Measurements from ENCODE around the gene SNX3. TPM values are rescaled to one million over a fixed set of nuclear protein-coding genes. Genes with fewer than 3 reads are reported as not detected.
"Not testable (repeated sequence)": the region's sequence is repeated elsewhere in the genome, so short reads cannot be mapped to it uniquely, and the experiment has no call there.

The SNX3 gene
- total RNA-seq, 2 experiments from 2014 or later = 39.8 to 40.8 TPM

DNA sequence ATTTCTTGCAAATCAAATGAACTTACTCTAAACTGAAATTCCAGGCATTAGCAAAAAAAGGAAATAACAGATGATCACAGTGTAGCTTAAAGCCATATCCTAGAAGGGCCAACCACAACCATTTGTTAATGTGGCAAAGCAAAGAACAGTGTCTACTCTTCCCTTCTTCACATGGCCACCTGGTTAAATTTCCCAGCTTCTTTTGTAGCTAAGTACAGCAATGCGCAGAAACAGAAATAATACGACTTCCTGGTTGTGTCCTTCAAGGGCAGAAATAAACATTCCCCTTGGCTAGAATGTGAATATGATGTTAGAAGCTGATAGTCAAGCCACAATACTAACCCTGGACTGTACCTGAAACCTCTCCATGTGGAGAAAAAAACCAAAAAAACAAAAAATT, 9.6 kb downstream of the SNX3 start:
- no peak overlapping the region for H3K27ac Mint-ChIP-seq
- POLR2A ChIA-PET = interaction anchor here (1.0 to 2.6 kb wide), 2 partner anchors 10 to 14 kb away, joined by 3 to 16 read pairs; partner anchors contain the start of gene SNX3

DNA sequence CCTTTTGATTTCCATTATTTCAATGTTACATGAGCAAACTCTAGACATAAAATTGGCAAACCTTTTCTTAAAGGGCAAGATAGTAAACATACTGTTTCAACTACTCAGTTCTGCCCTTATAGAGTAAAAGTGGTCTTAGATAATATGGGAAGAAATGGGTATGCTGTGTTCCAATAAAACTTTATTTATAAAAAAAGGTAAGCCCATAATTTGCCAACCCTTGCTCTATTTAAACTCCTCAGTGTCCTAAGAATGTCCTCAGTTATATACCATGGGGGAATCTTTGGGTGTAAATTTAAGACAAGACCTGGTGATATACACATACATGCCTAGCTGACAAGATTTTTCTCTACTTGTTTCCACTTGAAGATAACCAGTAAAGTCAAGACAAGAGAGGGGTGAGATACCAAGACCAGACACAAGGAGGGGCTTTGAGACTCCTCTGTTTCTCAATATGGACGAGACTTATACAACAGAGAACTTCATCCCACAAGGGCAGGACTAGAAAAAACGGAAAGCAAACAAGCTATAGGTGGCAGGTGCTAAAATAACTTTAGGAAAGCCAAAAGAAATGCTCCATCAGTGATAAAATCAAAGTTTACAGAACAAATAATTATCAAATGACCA, 10.5 kb downstream of the SNX3 start:
- no peak overlapping the region for H3K4me3 Mint-ChIP-seq
- H3K4me1 Mint-ChIP-seq (ENCODE audit: low read depth) = peaks cover 67% of the 10 kb centered on the region
- TF ChIP-seq, protein P1, sequence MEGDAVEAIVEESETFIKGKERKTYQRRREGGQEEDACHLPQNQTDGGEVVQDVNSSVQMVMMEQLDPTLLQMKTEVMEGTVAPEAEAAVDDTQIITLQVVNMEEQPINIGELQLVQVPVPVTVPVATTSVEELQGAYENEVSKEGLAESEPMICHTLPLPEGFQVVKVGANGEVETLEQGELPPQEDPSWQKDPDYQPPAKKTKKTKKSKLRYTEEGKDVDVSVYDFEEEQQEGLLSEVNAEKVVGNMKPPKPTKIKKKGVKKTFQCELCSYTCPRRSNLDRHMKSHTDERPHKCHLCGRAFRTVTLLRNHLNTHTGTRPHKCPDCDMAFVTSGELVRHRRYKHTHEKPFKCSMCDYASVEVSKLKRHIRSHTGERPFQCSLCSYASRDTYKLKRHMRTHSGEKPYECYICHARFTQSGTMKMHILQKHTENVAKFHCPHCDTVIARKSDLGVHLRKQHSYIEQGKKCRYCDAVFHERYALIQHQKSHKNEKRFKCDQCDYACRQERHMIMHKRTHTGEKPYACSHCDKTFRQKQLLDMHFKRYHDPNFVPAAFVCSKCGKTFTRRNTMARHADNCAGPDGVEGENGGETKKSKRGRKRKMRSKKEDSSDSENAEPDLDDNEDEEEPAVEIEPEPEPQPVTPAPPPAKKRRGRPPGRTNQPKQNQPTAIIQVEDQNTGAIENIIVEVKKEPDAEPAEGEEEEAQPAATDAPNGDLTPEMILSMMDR (IDR thresholded peaks at IDR 0.05) = no peak
- Histone ChIP-seq H3K4me3 (ENCODE audit: low read length) (no peak overlapping the region), H3K9me3 (ENCODE audit: control insufficient read depth in 1 of 2, insufficient read depth in 1 of 2, low read length in 2 of 2) (no peaks in the 10 kb centered on the region), H3K36me3 (ENCODE audit: insufficient read depth, low read length) (peaks cover 9% of the 10 kb centered on the region), H3K4me1 (ENCODE audit: insufficient read depth, low read length) (peaks cover 14% of the 10 kb centered on the region), H3K27me3 (ENCODE audit: control insufficient read depth in 1 of 2, insufficient read depth in 2 of 2, low read length in 2 of 2) (no peaks in the 10 kb centered on the region), H3K27ac (ENCODE audit: low read depth in 1 of 2, low read length in 2 of 2) (no peak overlapping the region)
- DNase-seq (peak in 1 of 14 experiments; percentile 22), ATAC-seq (ENCODE audit: poor library complexity) (peak; percentile 43)
- H3K36me3 Mint-ChIP-seq (ENCODE audit: low read depth) = peaks cover 80% of the 10 kb centered on the region
- no peaks in the 10 kb centered on the region for H3K27me3 Mint-ChIP-seq
- CTCF ChIA-PET = no interaction called here
- no peak overlapping the region for H3K27ac Mint-ChIP-seq
- POLR2A ChIA-PET = interaction anchor here (2.6 kb wide), 1 partner anchor 10 kb away, joined by 16 read pairs; the partner anchor contains the start of gene SNX3
- no peaks in the 10 kb centered on the region for H3K9me3 Mint-ChIP-seq
- intact Hi-C loops (cut with DNase I, micrococcal nuclease) = loop anchor here in 1 of 2 experiments (10.0 kb wide), 1 partner anchor 274 kb away; no protein-coding TSS in a partner anchor

More for the DNA sequence above, 9.6 kb downstream of the SNX3 start:
- H3K36me3 Mint-ChIP-seq (ENCODE audit: low read depth) = peaks cover 74% of the 10 kb centered on the region
- no peaks in the 10 kb centered on the region for H3K9me3 Mint-ChIP-seq
- Histone ChIP-seq H3K4me3 (ENCODE audit: low read length) (no peak overlapping the region), H3K9me3 (ENCODE audit: control insufficient read depth in 1 of 2, insufficient read depth in 1 of 2, low read length in 2 of 2) (no peaks in the 10 kb centered on the region), H3K36me3 (ENCODE audit: insufficient read depth, low read length) (peaks cover 9% of the 10 kb centered on the region), H3K27ac (ENCODE audit: low read depth in 1 of 2, low read length in 2 of 2) (no peak overlapping the region), H3K27me3 (ENCODE audit: control insufficient read depth in 1 of 2, insufficient read depth in 2 of 2, low read length in 2 of 2) (no peaks in the 10 kb centered on the region), H3K4me1 (ENCODE audit: insufficient read depth, low read length) (peaks cover 14% of the 10 kb centered on the region)
- TF ChIP-seq, protein P1 (IDR thresholded peaks at IDR 0.05) = no peak
- DNase-seq = no peak
- CTCF ChIA-PET = no interaction called here
- intact Hi-C loops (cut with DNase I, micrococcal nuclease) = loop anchor here in 1 of 2 experiments (10.0 kb wide), 1 partner anchor 274 kb away; no protein-coding TSS in a partner anchor
- H3K4me3 Mint-ChIP-seq = no peak overlapping the region
- no peak for ATAC-seq (ENCODE audit: poor library complexity)
- H3K4me1 Mint-ChIP-seq (ENCODE audit: low read depth) = peaks cover 74% of the 10 kb centered on the region
- H3K27me3 Mint-ChIP-seq = no peaks in the 10 kb centered on the region

DNA sequence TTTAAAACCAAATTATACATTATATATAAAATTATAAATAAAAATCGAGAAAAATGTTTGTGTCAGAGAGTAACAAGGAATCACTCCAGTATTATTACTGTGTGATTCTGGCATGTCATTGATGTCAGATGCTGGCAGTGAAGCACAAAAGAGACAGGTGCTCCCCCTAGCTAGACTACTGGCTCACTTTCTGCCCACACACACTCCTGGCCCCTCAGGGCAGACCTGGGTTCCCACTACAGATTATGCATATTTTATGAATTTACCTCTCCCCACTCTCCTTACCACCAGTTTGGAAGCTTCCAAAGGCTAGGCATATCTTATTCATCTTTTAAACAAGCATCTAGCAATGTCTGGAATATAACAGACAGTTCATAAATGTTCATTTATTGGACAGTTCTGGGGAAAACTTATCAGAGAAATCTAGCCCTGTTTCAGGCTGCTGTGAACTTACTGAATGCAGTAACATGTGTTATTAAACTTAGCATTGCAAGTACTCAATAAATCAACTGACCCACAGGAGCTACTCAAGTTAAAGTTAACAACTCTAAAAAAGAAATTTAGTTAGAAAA, 12.8 kb downstream of the SNX3 start:
- Mint-ChIP-seq H3K9me3 (no peaks in the 10 kb centered on the region), H3K4me1 (ENCODE audit: low read depth) (peaks cover 56% of the 10 kb centered on the region), H3K27ac (no peak overlapping the region), H3K36me3 (ENCODE audit: low read depth) (peaks cover 82% of the 10 kb centered on the region), H3K4me3 (no peak overlapping the region), H3K27me3 (no peaks in the 10 kb centered on the region)
- no peak for ATAC-seq (ENCODE audit: poor library complexity)
- peaks cover 9% of the 10 kb centered on the region for H3K36me3 ChIP-seq (ENCODE audit: insufficient read depth, low read length)
- H3K4me3 ChIP-seq (ENCODE audit: low read length) = no peak overlapping the region
- TF ChIP-seq, protein P1 (IDR thresholded peaks at IDR 0.05) = no peak
- H3K9me3 ChIP-seq (ENCODE audit: control insufficient read depth in 1 of 2, insufficient read depth in 1 of 2, low read length in 2 of 2) = no peaks in the 10 kb centered on the region
- POLR2A ChIA-PET = interaction anchor here (0.6 to 0.7 kb wide), 2 partner anchors 13 to 207 kb away, joined by 3 read pairs; partner anchors contain the start of gene SNX3
- H3K4me1 ChIP-seq (ENCODE audit: insufficient read depth, low read length) = peaks cover 10% of the 10 kb centered on the region
- no peaks in the 10 kb centered on the region for H3K27me3 ChIP-seq (ENCODE audit: control insufficient read depth in 1 of 2, insufficient read depth in 2 of 2, low read length in 2 of 2)
- DNase-seq = no peak
- intact Hi-C loops (cut with DNase I, micrococcal nuclease) = no loop called here
- no peak overlapping the region for H3K27ac ChIP-seq (ENCODE audit: low read depth in 1 of 2, low read length in 2 of 2)
- CTCF ChIA-PET = interaction anchor here (0.7 to 1.0 kb wide), 2 partner anchors 10 to 1474 kb away, joined by 3 read pairs; no protein-coding TSS in a partner anchor

DNA sequence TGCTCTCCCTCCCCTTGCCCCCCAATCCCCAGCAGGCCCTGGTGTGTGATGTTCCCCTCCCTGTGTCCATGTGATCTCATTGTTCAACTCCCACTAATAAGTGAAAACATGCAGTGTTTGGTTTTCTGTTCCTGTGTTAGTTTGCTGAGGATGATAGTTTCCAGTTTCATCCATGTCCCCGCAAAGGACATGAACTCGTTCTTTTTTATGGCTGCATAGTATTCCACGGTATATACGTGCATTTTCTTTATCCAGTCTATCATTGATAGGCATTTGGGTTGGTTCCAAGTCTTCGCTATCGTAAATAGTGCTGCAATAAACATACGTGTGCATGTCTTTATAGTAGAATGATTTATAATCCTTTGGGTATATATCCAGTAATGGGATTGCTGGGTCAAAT, 15.7 kb downstream of the SNX3 start:
- H3K27ac Mint-ChIP-seq; H3K9me3 ChIP-seq (ENCODE audit: control insufficient read depth in 1 of 2, insufficient read depth in 1 of 2, low read length in 2 of 2); H3K4me3 Mint-ChIP-seq; H3K9me3 Mint-ChIP-seq; ATAC-seq (ENCODE audit: poor library complexity); H3K36me3 ChIP-seq (ENCODE audit: insufficient read depth, low read length); intact Hi-C loops (cut with DNase I, micrococcal nuclease); H3K27ac ChIP-seq (ENCODE audit: low read depth in 1 of 2, low read length in 2 of 2); H3K27me3 ChIP-seq (ENCODE audit: control insufficient read depth in 1 of 2, insufficient read depth in 2 of 2, low read length in 2 of 2); H3K4me3 ChIP-seq (ENCODE audit: low read length); H3K4me1 ChIP-seq (ENCODE audit: insufficient read depth, low read length); H3K27me3 Mint-ChIP-seq; DNase-seq; POLR2A ChIA-PET; CTCF ChIA-PET: not testable (repeated sequence)
- Mint-ChIP-seq H3K4me1 (ENCODE audit: low read depth) (peaks cover 41% of the 10 kb centered on the region), H3K36me3 (ENCODE audit: low read depth) (peaks cover 78% of the 10 kb centered on the region)
